Activated T-cell treated with anti-CD3 and anti-CD28 coated beads, Interleukin-2, amount 50 U/mL, for 72 hours (primary cell): Measurements from ENCODE around the gene GSTM5. TPM values are rescaled to one million over a fixed set of nuclear protein-coding genes. Genes with fewer than 3 reads are reported as not detected.
"Not testable (repeated sequence)": the region's sequence is repeated elsewhere in the genome, so short reads cannot be mapped to it uniquely, and the experiment has no call there.

Source experiments
- ATAC-seq, 2 donors: fragments of 150-1000 bp; cut with Tn5 transposase; replicated peaks in 1 of 2; 2 replicates each; pipeline ENCODE4 v1.10.0; 2021; ENCODE audit warnings: moderate library complexity in 2 of 2, mild to moderate bottlenecking in 1 of 2
- DNase-seq, 2 donors: peaks; one replicate each; pipeline ENCODE4 v3.0.0; 2021 to 2022; ENCODE audit warnings: mixed read lengths in 1 of 2
- H3K27ac Mint-ChIP-seq: one replicate; pipeline ENCODE4 v1.8.0; 2022; ENCODE audit warnings: mild to moderate bottlenecking, moderate library complexity, mixed read lengths
- H3K27me3 Mint-ChIP-seq: one replicate; pipeline ENCODE4 v1.8.0; 2022; ENCODE audit warnings: low read depth, mixed read lengths
- H3K36me3 Mint-ChIP-seq, 2 donors: one replicate each; pipeline ENCODE4 v1.8.0; 2022; ENCODE audit warnings: mixed read lengths in 2 of 2, mild to moderate bottlenecking in 1 of 2; ENCODE audit not compliant: insufficient read depth in 2 of 2
- H3K4me1 Mint-ChIP-seq: one replicate; pipeline ENCODE4 v1.8.0; 2022; ENCODE audit warnings: low read depth, mixed read lengths
- H3K4me3 Mint-ChIP-seq, 2 donors: one replicate each; pipeline ENCODE4 v1.8.0; 2022; ENCODE audit warnings: mild to moderate bottlenecking in 2 of 2, mixed read lengths in 2 of 2, moderate library complexity in 2 of 2
- H3K9me3 Mint-ChIP-seq, 2 donors: one replicate each; pipeline ENCODE4 v1.8.0; 2022; ENCODE audit warnings: mixed read lengths in 2 of 2
- total RNA-seq, 2 donors: library from RNA; stranded (reverse); gene quantifications; one replicate each; pipeline ENCODE4 v1.2.3, GENCODE V29; 2022

The GSTM5 gene
- total RNA-seq, 2 donors from 2014 or later, result 0.81 to 1.0 TPM

GRCh38 chr1:109762821-109763645, 51.0 kb downstream of the GSTM5 start:
- Mint-ChIP-seq H3K27ac (no peak overlapping the region), H3K36me3 (no peaks in the 10 kb centered on the region), H3K9me3 (no peaks in the 10 kb centered on the region), H3K4me3 (no peak overlapping the region), H3K27me3 (no peaks in the 10 kb centered on the region), H3K4me1 (peaks cover 4% of the 10 kb centered on the region)
- DNase-seq (no peak), ATAC-seq (no peak)

- Mint-ChIP-seq H3K36me3 (no peaks in the 10 kb centered on the region), H3K9me3 (no peaks in the 10 kb centered on the region)
- no peak for DNase-seq
These were observed 51.8 kb downstream of the GSTM5 start, which contains the start of gene EPS8L3 for GRCh38 chr1:109763646-109764415. Gene EPS8L3, minus strand, starts transcription at chr1:109763923. Its CDS starts 2,174 bp downstream, at chr1:109761749.

GRCh38 chr1:109764561-109765482, 52.8 kb downstream of the GSTM5 start:
- Mint-ChIP-seq H3K36me3 (no peaks in the 10 kb centered on the region), H3K4me1 (peaks cover 4% of the 10 kb centered on the region), H3K27me3 (no peaks in the 10 kb centered on the region), H3K9me3 (no peaks in the 10 kb centered on the region), H3K27ac (no peak overlapping the region), H3K4me3 (no peak overlapping the region)
- ATAC-seq (no peak), DNase-seq (no peak)

More at GRCh38 chr1:109763646-109764415, 51.8 kb downstream of the GSTM5 start, which contains the start of gene EPS8L3:
- no peak within 1 kb of the TSS for H3K27ac Mint-ChIP-seq
- no peaks in the 10 kb centered on the region for H3K27me3 Mint-ChIP-seq
- no peak for ATAC-seq
- H3K4me1 Mint-ChIP-seq, result peaks cover 4% of the 10 kb centered on the region
- no peak within 1 kb of the TSS for H3K4me3 Mint-ChIP-seq

GRCh38 chr1:109765483-109765815, 53.4 kb downstream of the GSTM5 start:
- Mint-ChIP-seq H3K27ac (no peak overlapping the region), H3K4me3 (no peak overlapping the region), H3K9me3 (no peaks in the 10 kb centered on the region), H3K4me1 (peaks cover 4% of the 10 kb centered on the region), H3K27me3 (no peaks in the 10 kb centered on the region), H3K36me3 (no peaks in the 10 kb centered on the region)
- no peak for DNase-seq
- ATAC-seq, result no peak

GRCh38 chr1:109765896-109766615, 54.0 kb downstream of the GSTM5 start:
- no peak for DNase-seq
- Mint-ChIP-seq H3K4me3 (no peak overlapping the region), H3K4me1 (peaks cover 4% of the 10 kb centered on the region), H3K9me3 (no peaks in the 10 kb centered on the region), H3K36me3 (no peaks in the 10 kb centered on the region), H3K27me3 (no peaks in the 10 kb centered on the region), H3K27ac (no peak overlapping the region)
- ATAC-seq, result no peak

- H3K4me1 Mint-ChIP-seq, H3K27me3 Mint-ChIP-seq, DNase-seq, H3K4me3 Mint-ChIP-seq, H3K36me3 Mint-ChIP-seq, H3K9me3 Mint-ChIP-seq, ATAC-seq, H3K27ac Mint-ChIP-seq: not testable (repeated sequence)
These were observed 55.1 kb downstream of the GSTM5 start for GRCh38 chr1:109766991-109767636.

Other genes with a start within 250 kb of the GSTM5 start
- under 1 TPM; 0.10 to 0.37 TPM for gene SYPL2, start 245.7 kb upstream of the GSTM5 start, total RNA-seq
- gene ATXN7L2, start 228.3 kb upstream of the GSTM5 start, total RNA-seq, result 10 to 100 TPM; 11.9 to 13.3 TPM
- 10 to 100 TPM; 15.8 to 16.5 TPM for gene CYB561D1, start 218.2 kb upstream of the GSTM5 start, total RNA-seq
- 1 to 10 TPM; 2.1 to 2.6 TPM for gene AMIGO1, start 202.5 kb upstream of the GSTM5 start, total RNA-seq
- gene GPR61, start 172.4 kb upstream of the GSTM5 start, total RNA-seq, result not detected
- 10 to 100 TPM in 1 of 2 donors, 1 to 10 TPM in 1; 8.9 to 10.1 TPM for gene GNAI3, start 163.6 kb upstream of the GSTM5 start, total RNA-seq
- under 1 TPM; 0.17 to 0.23 TPM for gene GNAT2, start 92.6 kb upstream of the GSTM5 start, total RNA-seq
- gene AMPD2, start 92.4 kb upstream of the GSTM5 start, total RNA-seq, result 10 to 100 TPM; 64.0 to 79.2 TPM
- gene GSTM4, start 56.2 kb upstream of the GSTM5 start, total RNA-seq, result 10 to 100 TPM; 23.5 to 31.1 TPM
- gene GSTM2, start 44.2 kb upstream of the GSTM5 start, total RNA-seq, result 10 to 100 TPM; 40.2 to 41.9 TPM
- gene GSTM1, start 24.4 kb upstream of the GSTM5 start, total RNA-seq, result 10 to 100 TPM; 37.2 to 60.6 TPM
- 10 to 100 TPM in 1 of 2 donors, 1 to 10 TPM in 1; 8.1 to 13.3 TPM for gene GSTM3, start 28.8 kb downstream of the GSTM5 start, total RNA-seq
- gene EPS8L3, start 51.7 kb downstream of the GSTM5 start, total RNA-seq, result not detected
- gene CSF1, start 198.6 kb downstream of the GSTM5 start, total RNA-seq, result 10 to 100 TPM; 46.3 to 83.0 TPM